ENCODE data around the gene ZCCHC24. TPM values are rescaled to one million over a fixed set of nuclear protein-coding genes. Genes with fewer than 3 reads are reported as not detected.

Gene ZCCHC24
- total RNA-seq, 2 experiments from 2014 or later = 0.98 to 2.2 TPM

- no peak overlapping the region for H3K4me2 ChIP-seq (ENCODE audit: low read length)
- no peak overlapping the region for H2AFZ ChIP-seq (ENCODE audit: low read length)
- H3K27ac ChIP-seq (ENCODE audit: low read depth, low read length, poor library complexity, severe bottlenecking) = no peak overlapping the region
- ChIA-PET CTCF (ENCODE audit: unreplicated experiment) (interaction anchor here (1.1 kb wide), 1 partner anchor 31 kb away, joined by 3 read pairs; no protein-coding TSS in a partner anchor), POLR2A (interaction anchor here (0.9 kb wide), 1 partner anchor 25 kb away, joined by 3 read pairs; no protein-coding TSS in a partner anchor)
- no peaks in the 10 kb centered on the region for H3K4me1 ChIP-seq (ENCODE audit: insufficient read depth, low read length, poor library complexity, severe bottlenecking)
- no peaks in the 10 kb centered on the region for H3K36me3 ChIP-seq (ENCODE audit: insufficient read depth, low read length)
- no peak overlapping the region for H3K4me3 ChIP-seq (ENCODE audit: low read depth, low read length, poor library complexity, severe bottlenecking)
- no TSS peak for BruUV-seq (replicated peaks)
- TF ChIP-seq CTCF (conservative IDR thresholded peaks at IDR 0.05; ENCODE audit: low read length) (no peak), EZH2phosphoT487 (IDR thresholded peaks at IDR 0.05; ENCODE audit: borderline replicate concordance, low read depth, low read length) (no peak)
- no peaks in the 10 kb centered on the region for H4K20me1 ChIP-seq (ENCODE audit: insufficient read depth, low read length)
- no peaks in the 10 kb centered on the region for H3K9me3 ChIP-seq (ENCODE audit: low read length)
- DNase-seq (ENCODE audit: low spot score) = no peak
- intact Hi-C loops (cut with micrococcal nuclease; ENCODE audit: unreplicated experiment) = no loop called here
- no peaks in the 10 kb centered on the region for H3K79me2 ChIP-seq (ENCODE audit: insufficient read depth, low read depth, low read length)
- H3K9me2 ChIP-seq (ENCODE audit: insufficient read depth, low read length) = no peaks in the 10 kb centered on the region
Observed at GRCh38 chr10:79405221-79405994, 40.0 kb downstream of the ZCCHC24 start.

- no peak for DNase-seq (ENCODE audit: low spot score)
- intact Hi-C loops (cut with micrococcal nuclease; ENCODE audit: unreplicated experiment) = no loop called here
- BruUV-seq (replicated peaks) = no TSS peak
Observed at GRCh38 chr10:79404690-79405131, 40.7 kb downstream of the ZCCHC24 start.

More at GRCh38 chr10:79404690-79405131, 40.7 kb downstream of the ZCCHC24 start:
- Histone ChIP-seq H4K20me1 (ENCODE audit: insufficient read depth, low read length) (no peaks in the 10 kb centered on the region), H3K9me2 (ENCODE audit: insufficient read depth, low read length) (no peaks in the 10 kb centered on the region), H3K36me3 (ENCODE audit: insufficient read depth, low read length) (no peaks in the 10 kb centered on the region), H2AFZ (ENCODE audit: low read length) (no peak overlapping the region), H3K4me1 (ENCODE audit: insufficient read depth, low read length, poor library complexity, severe bottlenecking) (no peaks in the 10 kb centered on the region), H3K4me2 (ENCODE audit: low read length) (no peak overlapping the region), H3K79me2 (ENCODE audit: insufficient read depth, low read depth, low read length) (no peaks in the 10 kb centered on the region), H3K27ac (ENCODE audit: low read depth, low read length, poor library complexity, severe bottlenecking) (no peak overlapping the region), H3K4me3 (ENCODE audit: low read depth, low read length, poor library complexity, severe bottlenecking) (no peak overlapping the region), H3K9me3 (ENCODE audit: low read length) (no peaks in the 10 kb centered on the region)
- ChIA-PET POLR2A (no interaction called here), CTCF (ENCODE audit: unreplicated experiment) (interaction anchor here (1.1 kb wide), 1 partner anchor 30 kb away, joined by 3 read pairs; no protein-coding TSS in a partner anchor)
- no peak for TF ChIP-seq CTCF (conservative IDR thresholded peaks at IDR 0.05; ENCODE audit: low read length)

Data from OCI-LY7 (cell line).